ENCODE results near the gene ZBTB7A.

GRCh38 chr19:3995607-3996006 lies 71.1 kb downstream of the ZBTB7A start:
- TF ChIP-seq, protein P1, sequence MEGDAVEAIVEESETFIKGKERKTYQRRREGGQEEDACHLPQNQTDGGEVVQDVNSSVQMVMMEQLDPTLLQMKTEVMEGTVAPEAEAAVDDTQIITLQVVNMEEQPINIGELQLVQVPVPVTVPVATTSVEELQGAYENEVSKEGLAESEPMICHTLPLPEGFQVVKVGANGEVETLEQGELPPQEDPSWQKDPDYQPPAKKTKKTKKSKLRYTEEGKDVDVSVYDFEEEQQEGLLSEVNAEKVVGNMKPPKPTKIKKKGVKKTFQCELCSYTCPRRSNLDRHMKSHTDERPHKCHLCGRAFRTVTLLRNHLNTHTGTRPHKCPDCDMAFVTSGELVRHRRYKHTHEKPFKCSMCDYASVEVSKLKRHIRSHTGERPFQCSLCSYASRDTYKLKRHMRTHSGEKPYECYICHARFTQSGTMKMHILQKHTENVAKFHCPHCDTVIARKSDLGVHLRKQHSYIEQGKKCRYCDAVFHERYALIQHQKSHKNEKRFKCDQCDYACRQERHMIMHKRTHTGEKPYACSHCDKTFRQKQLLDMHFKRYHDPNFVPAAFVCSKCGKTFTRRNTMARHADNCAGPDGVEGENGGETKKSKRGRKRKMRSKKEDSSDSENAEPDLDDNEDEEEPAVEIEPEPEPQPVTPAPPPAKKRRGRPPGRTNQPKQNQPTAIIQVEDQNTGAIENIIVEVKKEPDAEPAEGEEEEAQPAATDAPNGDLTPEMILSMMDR (IDR thresholded peaks at IDR 0.05; ENCODE audit: low read depth, low read length), result no peak
- TF ChIP-seq POLR2A (IDR thresholded peaks at IDR 0.05; ENCODE audit: extremely low read depth, insufficient read length), result no peak
- no peak for TF ChIP-seq MAX (IDR thresholded peaks at IDR 0.05; ENCODE audit: low read depth, low read length)

All from NB4 (cell line).